HepG2 (cell line): ENCODE results near the gene SMAD3. TPM values are rescaled to one million over a fixed set of nuclear protein-coding genes. Genes with fewer than 3 reads are reported as not detected.

Experiments
- FOSL1 ChIP-seq: sonication (generic); formaldehyde crosslinking; IDR thresholded peaks from 2 replicates; pipeline ENCODE4 v1.9.0; 2021; ENCODE audit warnings: missing genetic modification reagents, borderline replicate concordance
- IKZF4 ChIP-seq: sonication (generic); formaldehyde crosslinking; IDR thresholded peaks from 2 replicates; pipeline ENCODE4 v1.5.1; 2020; ENCODE audit warnings: borderline replicate concordance, mild to moderate bottlenecking, low read depth, missing genetic modification reagents; ENCODE audit errors: not compliant biosample characterization
- KDM3A ChIP-seq: IDR thresholded peaks from 2 replicates; pipeline ENCODE4 v1.6.1; 2018; ENCODE audit warnings: low read depth, missing compliant biosample characterization
- KDM5B ChIP-seq: sonication (generic); formaldehyde crosslinking; IDR thresholded peaks from 2 replicates; pipeline ENCODE4 v1.4.0; 2020; ENCODE audit warnings: missing genetic modification reagents, mild to moderate bottlenecking, borderline replicate concordance
- MED13 ChIP-seq: sonication (generic); formaldehyde crosslinking; IDR thresholded peaks from 2 replicates; pipeline ENCODE4 v1.5.0; 2020; ENCODE audit warnings: missing genetic modification reagents
- NR1H2 ChIP-seq: sonication (generic); formaldehyde crosslinking; IDR thresholded peaks from 2 replicates; pipeline ENCODE4 v1.8.1; 2022; ENCODE audit warnings: low read depth, missing genetic modification reagents, borderline replicate concordance
- RORA ChIP-seq: sonication (generic); formaldehyde crosslinking; IDR thresholded peaks from 2 replicates; pipeline ENCODE4 v1.5.0; 2020; ENCODE audit warnings: mild to moderate bottlenecking, missing genetic modification reagents, moderate library complexity
- SNRNP70 ChIP-seq: fragments of 200-400 bp; formaldehyde crosslinking; IDR thresholded peaks from 2 replicates; pipeline ENCODE4 v1.6.1; 2017; ENCODE audit warnings: mild to moderate bottlenecking, low read depth, low read length, moderate library complexity
- SSRP1 ChIP-seq: IDR thresholded peaks from 2 replicates; pipeline ENCODE4 v1.6.1; 2016; ENCODE audit warnings: control low read depth
- U2AF1 ChIP-seq: fragments of 200-400 bp; formaldehyde crosslinking; optimal IDR thresholded peaks from 2 replicates; pipeline ENCODE3; 2017; ENCODE audit warnings: mild to moderate bottlenecking, low read depth, low read length
- U2AF2 ChIP-seq: fragments of 200-400 bp; formaldehyde crosslinking; IDR thresholded peaks from 2 replicates; pipeline ENCODE4 v1.6.1; 2017; ENCODE audit warnings: low read depth, mild to moderate bottlenecking, low read length
- ZBTB8A ChIP-seq: sonication (generic); formaldehyde crosslinking; IDR thresholded peaks from 2 replicates; pipeline ENCODE4 v1.4.0; 2020; ENCODE audit warnings: mild to moderate bottlenecking, low read depth, missing genetic modification reagents, borderline replicate concordance
- ZFP41 ChIP-seq: sonication (generic); formaldehyde crosslinking; IDR thresholded peaks from 2 replicates; pipeline ENCODE4 v1.4.0; 2020; ENCODE audit warnings: mild to moderate bottlenecking, missing genetic modification reagents, borderline replicate concordance
- ZNF207 ChIP-seq: fragments of 450-650 bp; IDR thresholded peaks from 2 replicates; pipeline ENCODE4 v1.6.1; 2016; ENCODE audit warnings: antibody characterized with exemption, borderline replicate concordance
- ZNF235 ChIP-seq: sonication (generic); formaldehyde crosslinking; IDR thresholded peaks from 2 replicates; pipeline ENCODE4 v1.8.1; 2023; ENCODE audit warnings: mild to moderate bottlenecking, missing genetic modification reagents, borderline replicate concordance
- ZNF335 ChIP-seq: sonication (generic); formaldehyde crosslinking; IDR thresholded peaks from 2 replicates; pipeline ENCODE4 v1.4.0; 2020; ENCODE audit warnings: missing genetic modification reagents
- ZNF792 ChIP-seq: IDR thresholded peaks from 2 replicates; pipeline ENCODE4 v1.6.1; 2016
- ZSCAN25 ChIP-seq: sonication (generic); formaldehyde crosslinking; IDR thresholded peaks from 2 replicates; pipeline ENCODE4 v1.8.0; 2022; ENCODE audit warnings: mild to moderate bottlenecking, missing genetic modification reagents
- polyA plus RNA-seq, 8 experiments: library from polyadenylated mRNA; depleted of rRNA in 3 of 8; stranded (reverse) in 7 of 8; unstranded in 1 of 8; fragments of >200 nt; fragmentation: Illumina TruSeq in 4 of 8; extraction: Trizol in 4 of 8; gene quantifications; 2 replicates each; pipeline versions ENCODE4 v1.2.1 to v1.2.3, GENCODE V29; 2011 to 2016; ENCODE audit warnings: low read depth in 4 of 8, missing spikeins in 1 of 8, mixed read lengths in 1 of 8; ENCODE audit not compliant: insufficient read depth in 1 of 8
- total RNA-seq, 5 experiments: library from RNA; depleted of rRNA; stranded (reverse); fragments of >200 nt; fragmentation: Illumina TruSeq; extraction: Trizol; gene quantifications; 2 replicates each; pipeline ENCODE4 v1.2.3, GENCODE V29; 2016; ENCODE audit warnings: low read depth in 1 of 5
- TF ChIP-seq, protein P1 (sequence below): IDR thresholded peaks from 2 replicates; pipeline ENCODE4 v1.6.1; 2016; ENCODE audit warnings: missing biosample characterization, missing genetic modification reagents, low read depth
- TF ChIP-seq, protein P2 (sequence below): sonication (generic); formaldehyde crosslinking; IDR thresholded peaks from 2 replicates; pipeline ENCODE4 v1.4.0; 2020; ENCODE audit warnings: missing genetic modification reagents
- TF ChIP-seq, protein P3 (sequence below): IDR thresholded peaks from 2 replicates; pipeline ENCODE4 v1.6.1; 2016; ENCODE audit warnings: mild to moderate bottlenecking
- TF ChIP-seq, protein P4 (sequence below): fragments of 450-650 bp; IDR thresholded peaks from 2 replicates; pipeline ENCODE4 v1.6.1; 2016
- TF ChIP-seq, protein P5 (sequence below): sonication (generic); formaldehyde crosslinking; IDR thresholded peaks from 2 replicates; pipeline ENCODE4 v1.5.0; 2020; ENCODE audit warnings: missing genetic modification reagents

The SMAD3 gene
- total and polyA plus RNA-seq, 2 of the 13 experiments (the other 11 are each of a cell fraction or from before 2014, with no cell fraction given) = 8.6 to 56.3 TPM

DNA sequence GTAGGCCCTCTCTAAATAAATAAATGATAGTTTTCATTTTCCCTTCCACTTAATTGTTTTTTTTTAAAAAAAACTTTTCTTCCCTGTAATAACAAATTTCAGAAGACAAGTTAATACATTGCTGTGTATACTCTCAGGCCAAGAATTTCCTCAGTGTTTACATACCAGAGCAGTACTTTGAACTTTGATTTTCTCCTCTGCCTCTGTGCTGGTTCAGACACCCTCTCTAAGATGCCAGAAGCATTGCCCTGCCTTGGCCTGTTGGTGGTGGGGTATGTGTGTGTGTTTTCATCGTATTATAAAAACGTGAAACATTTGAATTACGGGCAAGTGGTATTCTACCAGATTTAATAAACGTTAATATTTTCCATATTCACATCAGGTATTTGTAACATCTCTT is 70.1 kb downstream of the SMAD3 start (continued):
- TF ChIP-seq, protein P1, sequence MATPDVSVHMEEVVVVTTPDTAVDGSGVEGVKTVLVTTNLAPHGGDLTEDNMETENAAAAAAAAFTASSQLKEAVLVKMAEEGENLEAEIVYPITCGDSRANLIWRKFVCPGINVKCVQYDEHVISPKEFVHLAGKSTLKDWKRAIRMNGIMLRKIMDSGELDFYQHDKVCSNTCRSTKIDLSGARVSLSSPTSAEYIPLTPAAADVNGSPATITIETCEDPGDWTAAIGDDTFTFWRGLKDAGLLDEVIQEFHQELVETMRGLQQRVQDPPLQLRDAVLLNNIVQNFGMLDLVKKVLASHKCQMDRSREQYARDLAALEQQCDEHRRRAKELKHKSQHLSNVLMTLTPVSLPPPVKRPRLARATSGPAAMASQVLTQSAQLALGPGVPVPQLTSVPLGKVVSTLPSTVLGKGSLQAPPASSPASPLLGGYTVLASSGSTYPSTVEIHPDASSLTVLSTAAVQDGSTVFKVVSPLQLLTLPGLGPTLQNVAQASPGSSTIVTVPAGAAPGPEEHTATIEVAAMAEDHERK (CRISPR knock-in tag) = no peak
- TF ChIP-seq, protein P2, sequence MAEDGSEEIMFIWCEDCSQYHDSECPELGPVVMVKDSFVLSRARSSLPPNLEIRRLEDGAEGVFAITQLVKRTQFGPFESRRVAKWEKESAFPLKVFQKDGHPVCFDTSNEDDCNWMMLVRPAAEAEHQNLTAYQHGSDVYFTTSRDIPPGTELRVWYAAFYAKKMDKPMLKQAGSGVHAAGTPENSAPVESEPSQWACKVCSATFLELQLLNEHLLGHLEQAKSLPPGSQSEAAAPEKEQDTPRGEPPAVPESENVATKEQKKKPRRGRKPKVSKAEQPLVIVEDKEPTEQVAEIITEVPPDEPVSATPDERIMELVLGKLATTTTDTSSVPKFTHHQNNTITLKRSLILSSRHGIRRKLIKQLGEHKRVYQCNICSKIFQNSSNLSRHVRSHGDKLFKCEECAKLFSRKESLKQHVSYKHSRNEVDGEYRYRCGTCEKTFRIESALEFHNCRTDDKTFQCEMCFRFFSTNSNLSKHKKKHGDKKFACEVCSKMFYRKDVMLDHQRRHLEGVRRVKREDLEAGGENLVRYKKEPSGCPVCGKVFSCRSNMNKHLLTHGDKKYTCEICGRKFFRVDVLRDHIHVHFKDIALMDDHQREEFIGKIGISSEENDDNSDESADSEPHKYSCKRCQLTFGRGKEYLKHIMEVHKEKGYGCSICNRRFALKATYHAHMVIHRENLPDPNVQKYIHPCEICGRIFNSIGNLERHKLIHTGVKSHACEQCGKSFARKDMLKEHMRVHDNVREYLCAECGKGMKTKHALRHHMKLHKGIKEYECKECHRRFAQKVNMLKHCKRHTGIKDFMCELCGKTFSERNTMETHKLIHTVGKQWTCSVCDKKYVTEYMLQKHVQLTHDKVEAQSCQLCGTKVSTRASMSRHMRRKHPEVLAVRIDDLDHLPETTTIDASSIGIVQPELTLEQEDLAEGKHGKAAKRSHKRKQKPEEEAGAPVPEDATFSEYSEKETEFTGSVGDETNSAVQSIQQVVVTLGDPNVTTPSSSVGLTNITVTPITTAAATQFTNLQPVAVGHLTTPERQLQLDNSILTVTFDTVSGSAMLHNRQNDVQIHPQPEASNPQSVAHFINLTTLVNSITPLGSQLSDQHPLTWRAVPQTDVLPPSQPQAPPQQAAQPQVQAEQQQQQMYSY (CRISPR knock-in tag) = no peak
- TF ChIP-seq MED13 (CRISPR knock-in tag) (no peak), IKZF4 (no peak), ZFP41 (CRISPR knock-in tag) (no peak), ZSCAN25 (CRISPR knock-in tag) (no peak), ZBTB8A (CRISPR knock-in tag) (no peak), ZNF792 (CRISPR knock-in tag) (no peak), U2AF2 (no peak), RORA (CRISPR knock-in tag) (no peak), KDM3A (CRISPR knock-in tag) (no peak), NR1H2 (CRISPR knock-in tag) (no peak), FOSL1 (CRISPR knock-in tag) (no peak), SNRNP70 (no peak), ZNF207 (no peak), SSRP1 (CRISPR knock-in tag) (no peak), U2AF1 (no peak), KDM5B (no peak), ZNF235 (no peak), ZNF335 (CRISPR knock-in tag) (no peak)
- TF ChIP-seq, protein P3, sequence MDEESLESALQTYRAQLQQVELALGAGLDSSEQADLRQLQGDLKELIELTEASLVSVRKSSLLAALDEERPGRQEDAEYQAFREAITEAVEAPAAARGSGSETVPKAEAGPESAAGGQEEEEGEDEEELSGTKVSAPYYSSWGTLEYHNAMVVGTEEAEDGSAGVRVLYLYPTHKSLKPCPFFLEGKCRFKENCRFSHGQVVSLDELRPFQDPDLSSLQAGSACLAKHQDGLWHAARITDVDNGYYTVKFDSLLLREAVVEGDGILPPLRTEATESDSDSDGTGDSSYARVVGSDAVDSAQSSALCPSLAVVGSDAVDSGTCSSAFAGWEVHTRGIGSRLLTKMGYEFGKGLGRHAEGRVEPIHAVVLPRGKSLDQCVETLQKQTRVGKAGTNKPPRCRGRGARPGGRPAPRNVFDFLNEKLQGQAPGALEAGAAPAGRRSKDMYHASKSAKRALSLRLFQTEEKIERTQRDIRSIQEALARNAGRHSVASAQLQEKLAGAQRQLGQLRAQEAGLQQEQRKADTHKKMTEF = 0 out of 2 replicates have a peak, but pooled peaks have one; percentile 28
- TF ChIP-seq, protein P4, sequence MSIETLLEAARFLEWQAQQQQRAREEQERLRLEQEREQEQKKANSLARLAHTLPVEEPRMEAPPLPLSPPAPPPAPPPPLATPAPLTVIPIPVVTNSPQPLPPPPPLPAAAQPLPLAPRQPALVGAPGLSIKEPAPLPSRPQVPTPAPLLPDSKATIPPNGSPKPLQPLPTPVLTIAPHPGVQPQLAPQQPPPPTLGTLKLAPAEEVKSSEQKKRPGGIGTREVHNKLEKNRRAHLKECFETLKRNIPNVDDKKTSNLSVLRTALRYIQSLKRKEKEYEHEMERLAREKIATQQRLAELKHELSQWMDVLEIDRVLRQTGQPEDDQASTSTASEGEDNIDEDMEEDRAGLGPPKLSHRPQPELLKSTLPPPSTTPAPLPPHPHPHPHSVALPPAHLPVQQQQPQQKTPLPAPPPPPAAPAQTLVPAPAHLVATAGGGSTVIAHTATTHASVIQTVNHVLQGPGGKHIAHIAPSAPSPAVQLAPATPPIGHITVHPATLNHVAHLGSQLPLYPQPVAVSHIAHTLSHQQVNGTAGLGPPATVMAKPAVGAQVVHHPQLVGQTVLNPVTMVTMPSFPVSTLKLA = no peak
- TF ChIP-seq, protein P5, sequence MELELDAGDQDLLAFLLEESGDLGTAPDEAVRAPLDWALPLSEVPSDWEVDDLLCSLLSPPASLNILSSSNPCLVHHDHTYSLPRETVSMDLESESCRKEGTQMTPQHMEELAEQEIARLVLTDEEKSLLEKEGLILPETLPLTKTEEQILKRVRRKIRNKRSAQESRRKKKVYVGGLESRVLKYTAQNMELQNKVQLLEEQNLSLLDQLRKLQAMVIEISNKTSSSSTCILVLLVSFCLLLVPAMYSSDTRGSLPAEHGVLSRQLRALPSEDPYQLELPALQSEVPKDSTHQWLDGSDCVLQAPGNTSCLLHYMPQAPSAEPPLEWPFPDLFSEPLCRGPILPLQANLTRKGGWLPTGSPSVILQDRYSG (CRISPR knock-in tag) = no peak
